CD4-positive, alpha-beta T cell (primary cell): ENCODE measurements around the gene XRCC4. TPM values are rescaled to one million over a fixed set of nuclear protein-coding genes. Genes with fewer than 3 reads are reported as not detected.

Experiments used
- ATAC-seq: fragments of 200-7000 bp; cut with Tn5 transposase; one replicate; pipeline ENCODE4 v1.10.0; 2022; ENCODE audit warnings: mild to moderate bottlenecking; ENCODE audit not compliant: poor library complexity
- CTCF ChIA-PET: fragments of 350-600 bp; sonication (Branson Sonifier 250); formaldehyde crosslinking; loops from one replicate; lab custom pipeline; 2021; ENCODE audit warnings: antibody characterized with exemption, inconsistent platforms; lab: Charles Lee
- POLR2A ChIA-PET: fragments of 350-600 bp; sonication (Branson Sonifier 250); formaldehyde crosslinking; loops from one replicate; lab custom pipeline; 2021; ENCODE audit warnings: antibody characterized with exemption, inconsistent platforms; lab: Charles Lee
- DNase-seq, 14 experiments: peaks; one replicate each; pipeline ENCODE4 v3.0.0-alpha.2; 2013 to 2020; ENCODE audit warnings: mixed read lengths in 2 of 14
- H3K27ac ChIP-seq, 2 donors: one replicate each; pipeline versions ENCODE4 v1.5.1 to v1.7.0; 2013; ENCODE audit warnings: low read length in 2 of 2, low read depth in 1 of 2, mild to moderate bottlenecking in 1 of 2
- H3K27me3 ChIP-seq, 2 experiments: 1 replicate in 1 of 2; 2 replicates in 1 of 2; pipeline versions ENCODE4 v1.6.1 to v1.7.0; 2013; ENCODE audit warnings: low read length in 2 of 2, control low read depth in 1 of 2, mild to moderate bottlenecking in 1 of 2, moderate library complexity in 1 of 2; ENCODE audit not compliant: insufficient read depth in 2 of 2, control insufficient read depth in 1 of 2
- H3K36me3 ChIP-seq: one replicate; pipeline ENCODE4 v1.6.1; 2013; ENCODE audit warnings: low read length, control low read depth; ENCODE audit not compliant: insufficient read depth
- H3K4me1 ChIP-seq: one replicate; pipeline ENCODE4 v1.6.1; 2013; ENCODE audit warnings: low read length, control low read depth; ENCODE audit not compliant: insufficient read depth
- H3K4me3 ChIP-seq: one replicate; pipeline ENCODE4 v1.5.1; 2013; ENCODE audit warnings: mild to moderate bottlenecking, low read length, moderate library complexity
- H3K9me3 ChIP-seq, 2 experiments: 1 replicate in 1 of 2; 2 replicates in 1 of 2; pipeline versions ENCODE4 v1.6.1 to v1.7.0; 2013; ENCODE audit warnings: low read length in 2 of 2, mild to moderate bottlenecking in 2 of 2, control low read depth in 1 of 2, moderate library complexity in 1 of 2; ENCODE audit not compliant: control insufficient read depth in 1 of 2, insufficient read depth in 1 of 2
- H3K27ac Mint-ChIP-seq: one replicate; pipeline ENCODE4 v1.8.0; 2020; ENCODE audit warnings: mixed read lengths
- H3K27me3 Mint-ChIP-seq: one replicate; pipeline ENCODE4 v1.8.0; 2021; ENCODE audit warnings: mixed read lengths
- H3K36me3 Mint-ChIP-seq: one replicate; pipeline ENCODE4 v1.8.0; 2021; ENCODE audit warnings: low read depth, mixed read lengths
- H3K4me1 Mint-ChIP-seq: one replicate; pipeline ENCODE4 v1.8.0; 2021; ENCODE audit warnings: low read depth, mixed read lengths
- H3K4me3 Mint-ChIP-seq: one replicate; pipeline ENCODE4 v1.8.0; 2020; ENCODE audit warnings: mild to moderate bottlenecking, mixed read lengths
- H3K9me3 Mint-ChIP-seq: one replicate; pipeline ENCODE4 v1.8.0; 2020; ENCODE audit warnings: mixed read lengths
- CTCF ChIP-seq: fragments of 200-600 bp; IDR thresholded peaks from one replicate; pipeline ENCODE4 v1.8.0; 2022; ENCODE audit warnings: antibody characterized with exemption, mild to moderate bottlenecking
- intact Hi-C, 2 experiments: fragments of 100-400 bp; cut with DNase I in 1 of 2; cut with micrococcal nuclease in 1 of 2; formaldehyde crosslinking; loops; one replicate each; pipeline versions ENCODE4 v1.15.1 to v1.9.0; 2023 to 2025; cut with DNase I, micrococcal nuclease
- total RNA-seq, 174 experiments: library from RNA in 2 of 174; stranded (reverse) in 2 of 174; gene quantifications; one replicate each; pipeline ENCODE4 v1.2.3 and lab custom pipeline; 2021 to 2026

The XRCC4 gene
- total RNA-seq, 2 experiments from 2014 or later: 1.8 TPM

- ChIA-PET CTCF (no interaction called here), POLR2A (no interaction called here)
- Mint-ChIP-seq H3K4me3 (no peak overlapping the region), H3K36me3 (no peaks in the 10 kb centered on the region), H3K27ac (no peak overlapping the region), H3K4me1 (peaks cover 6% of the 10 kb centered on the region), H3K27me3 (no peaks in the 10 kb centered on the region), H3K9me3 (no peaks in the 10 kb centered on the region)
- no peaks in the 10 kb centered on the region for H3K27me3 ChIP-seq
- ATAC-seq (no peak), DNase-seq (no peak)
- intact Hi-C loops: no loop called here
- TF ChIP-seq CTCF: no peak
- H3K27ac ChIP-seq: no peak overlapping the region
- H3K36me3 ChIP-seq: no peaks in the 10 kb centered on the region
- H3K9me3 ChIP-seq: no peaks in the 10 kb centered on the region
- H3K4me3 ChIP-seq: no peak overlapping the region
- H3K4me1 ChIP-seq: no peaks in the 10 kb centered on the region
Observed at GRCh38 chr5:83036991-83037575, 40.3 kb upstream of the XRCC4 start.

GRCh38 chr5:83038924-83039323 is 38.4 kb upstream of the XRCC4 start:
- H3K27ac Mint-ChIP-seq: no peak overlapping the region
- ATAC-seq: no peak
- H3K27me3 Mint-ChIP-seq: no peaks in the 10 kb centered on the region
- intact Hi-C loops: no loop called here
- H3K9me3 Mint-ChIP-seq: no peaks in the 10 kb centered on the region
- peaks cover 6% of the 10 kb centered on the region for H3K4me1 Mint-ChIP-seq
- DNase-seq: no peak
- H3K36me3 Mint-ChIP-seq: no peaks in the 10 kb centered on the region
- no peak overlapping the region for H3K4me3 ChIP-seq
- no peaks in the 10 kb centered on the region for H3K27me3 ChIP-seq
- H3K4me3 Mint-ChIP-seq: no peak overlapping the region
- no peaks in the 10 kb centered on the region for H3K4me1 ChIP-seq
- no peaks in the 10 kb centered on the region for H3K9me3 ChIP-seq
- H3K36me3 ChIP-seq: no peaks in the 10 kb centered on the region
- TF ChIP-seq CTCF: no peak
- H3K27ac ChIP-seq: no peak overlapping the region
- ChIA-PET POLR2A (no interaction called here), CTCF (no interaction called here)

GRCh38 chr5:83042507-83042906 is 34.8 kb upstream of the XRCC4 start:
- DNase-seq (no peak), ATAC-seq (no peak)
- Histone ChIP-seq H3K27me3 (no peaks in the 10 kb centered on the region), H3K27ac (no peak overlapping the region), H3K4me3 (no peak overlapping the region), H3K4me1 (no peaks in the 10 kb centered on the region), H3K9me3 (no peaks in the 10 kb centered on the region), H3K36me3 (no peaks in the 10 kb centered on the region)
- no peaks in the 10 kb centered on the region for H3K9me3 Mint-ChIP-seq
- no peaks in the 10 kb centered on the region for H3K36me3 Mint-ChIP-seq
- ChIA-PET CTCF (no interaction called here), POLR2A (no interaction called here)
- no peak overlapping the region for H3K4me3 Mint-ChIP-seq
- H3K27ac Mint-ChIP-seq: no peak overlapping the region
- intact Hi-C loops: no loop called here
- no peak for TF ChIP-seq CTCF
- H3K27me3 Mint-ChIP-seq: no peaks in the 10 kb centered on the region
- peaks cover under 1% of the 10 kb centered on the region for H3K4me1 Mint-ChIP-seq
